MCF 10A (cell line): Measurements from ENCODE around the gene WWOX. TPM values are rescaled to one million over a fixed set of nuclear protein-coding genes. Genes with fewer than 3 reads are reported as not detected.

ENCODE experiments used
- BruUV-seq: library from RNA; stranded (reverse); fragments of 400-500 nt; replicated peaks from 2 replicates; lab custom pipeline; 2021; lab: Mats Ljungman, UMichigan
- CTCF ChIA-PET: fragments of 300-600 bp; sonication (Branson Sonifier 250); formaldehyde crosslinking; extraction: SDS; loops from one replicate; lab custom pipeline; 2021; ENCODE audit warnings: antibody characterized with exemption, inconsistent platforms; lab: Yijun Ruan, JAX
- POLR2A ChIA-PET: fragments of 300-600, 350-650 bp; sonication (Branson Sonifier 250); formaldehyde crosslinking; extraction: SDS; loops from one replicate; lab custom pipeline; 2020; ENCODE audit warnings: antibody characterized with exemption, inconsistent platforms; lab: Yijun Ruan, JAX
- DNase-seq: peaks from one replicate; pipeline ENCODE4 v3.0.0-alpha.2; 2018; ENCODE audit not compliant: unreplicated experiment
- H3K27ac Mint-ChIP-seq: one replicate; pipeline ENCODE4 v1.8.0; 2022; ENCODE audit warnings: mild to moderate bottlenecking, low read depth, mixed read lengths; ENCODE audit not compliant: unreplicated experiment
- H3K27me3 Mint-ChIP-seq: one replicate; pipeline ENCODE4 v1.8.0; 2022; ENCODE audit warnings: mixed read lengths; ENCODE audit not compliant: insufficient read depth, unreplicated experiment
- H3K36me3 Mint-ChIP-seq: one replicate; pipeline ENCODE4 v1.8.0; 2022; ENCODE audit warnings: mild to moderate bottlenecking, moderate library complexity, mixed read lengths; ENCODE audit not compliant: insufficient read depth, unreplicated experiment
- H3K4me1 Mint-ChIP-seq: one replicate; pipeline ENCODE4 v1.8.0; 2022; ENCODE audit warnings: mixed read lengths; ENCODE audit not compliant: insufficient read depth, unreplicated experiment
- H3K4me3 Mint-ChIP-seq: one replicate; pipeline ENCODE4 v1.8.0; 2022; ENCODE audit warnings: mild to moderate bottlenecking, moderate library complexity, mixed read lengths; ENCODE audit not compliant: unreplicated experiment
- H3K9me3 Mint-ChIP-seq: one replicate; pipeline ENCODE4 v1.8.0; 2022; ENCODE audit warnings: mixed read lengths; ENCODE audit not compliant: unreplicated experiment
- intact Hi-C: fragments of 100-400 bp; cut with micrococcal nuclease; formaldehyde crosslinking; loops from 2 replicates; pipeline ENCODE4 v1.14.1; 2022
- total RNA-seq: library from RNA; stranded (reverse); gene quantifications from 2 replicates; pipeline ENCODE4 v1.2.3, GENCODE V29; 2022
- TF ChIP-seq, protein P1 (sequence below): fragments of 200-600 bp; IDR thresholded peaks from one replicate; pipeline ENCODE4 v1.8.0; 2022; ENCODE audit warnings: antibody characterized with exemption, mild to moderate bottlenecking; ENCODE audit not compliant: unreplicated experiment

Gene WWOX
- total RNA-seq, 1 experiment from 2014 or later: 18.1 TPM

DNA sequence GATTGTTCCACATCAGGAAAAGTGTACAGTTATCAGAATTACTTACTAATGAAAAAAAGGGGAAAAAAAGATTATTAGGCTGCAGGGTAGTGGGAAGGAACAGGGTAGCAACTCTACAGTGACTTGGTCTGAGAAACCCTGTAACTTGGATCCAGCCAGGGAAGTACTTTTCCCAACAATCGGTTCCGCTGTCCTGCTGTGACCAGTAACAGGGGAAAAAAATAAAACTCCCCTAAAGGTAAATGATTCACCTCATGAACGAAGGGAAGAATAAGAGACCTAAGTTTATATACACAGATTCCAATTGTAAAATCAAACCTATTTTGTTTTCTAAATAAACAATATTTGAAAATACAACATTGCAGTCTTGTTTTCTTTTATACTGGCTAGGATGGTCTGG lies 189.9 kb downstream of the WWOX start:
- peaks cover 14% of the 10 kb centered on the region for H3K4me1 Mint-ChIP-seq
- no peak overlapping the region for H3K27ac Mint-ChIP-seq
- intact Hi-C loops: no loop called here
- H3K27me3 Mint-ChIP-seq: no peaks in the 10 kb centered on the region
- TF ChIP-seq, protein P1, sequence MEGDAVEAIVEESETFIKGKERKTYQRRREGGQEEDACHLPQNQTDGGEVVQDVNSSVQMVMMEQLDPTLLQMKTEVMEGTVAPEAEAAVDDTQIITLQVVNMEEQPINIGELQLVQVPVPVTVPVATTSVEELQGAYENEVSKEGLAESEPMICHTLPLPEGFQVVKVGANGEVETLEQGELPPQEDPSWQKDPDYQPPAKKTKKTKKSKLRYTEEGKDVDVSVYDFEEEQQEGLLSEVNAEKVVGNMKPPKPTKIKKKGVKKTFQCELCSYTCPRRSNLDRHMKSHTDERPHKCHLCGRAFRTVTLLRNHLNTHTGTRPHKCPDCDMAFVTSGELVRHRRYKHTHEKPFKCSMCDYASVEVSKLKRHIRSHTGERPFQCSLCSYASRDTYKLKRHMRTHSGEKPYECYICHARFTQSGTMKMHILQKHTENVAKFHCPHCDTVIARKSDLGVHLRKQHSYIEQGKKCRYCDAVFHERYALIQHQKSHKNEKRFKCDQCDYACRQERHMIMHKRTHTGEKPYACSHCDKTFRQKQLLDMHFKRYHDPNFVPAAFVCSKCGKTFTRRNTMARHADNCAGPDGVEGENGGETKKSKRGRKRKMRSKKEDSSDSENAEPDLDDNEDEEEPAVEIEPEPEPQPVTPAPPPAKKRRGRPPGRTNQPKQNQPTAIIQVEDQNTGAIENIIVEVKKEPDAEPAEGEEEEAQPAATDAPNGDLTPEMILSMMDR: no peak
- no peak overlapping the region for H3K4me3 Mint-ChIP-seq
- ChIA-PET CTCF (interaction anchor here (0.7 kb wide), 1 partner anchor 13 kb away, joined by 3 read pairs; no protein-coding TSS in a partner anchor), POLR2A (interaction anchor here (0.6 kb wide), 1 partner anchor 152 kb away, joined by 3 read pairs; no protein-coding TSS in a partner anchor)
- BruUV-seq: no TSS peak
- peaks cover 2% of the 10 kb centered on the region for H3K9me3 Mint-ChIP-seq
- peaks cover 5% of the 10 kb centered on the region for H3K36me3 Mint-ChIP-seq
- no peak for DNase-seq

DNA sequence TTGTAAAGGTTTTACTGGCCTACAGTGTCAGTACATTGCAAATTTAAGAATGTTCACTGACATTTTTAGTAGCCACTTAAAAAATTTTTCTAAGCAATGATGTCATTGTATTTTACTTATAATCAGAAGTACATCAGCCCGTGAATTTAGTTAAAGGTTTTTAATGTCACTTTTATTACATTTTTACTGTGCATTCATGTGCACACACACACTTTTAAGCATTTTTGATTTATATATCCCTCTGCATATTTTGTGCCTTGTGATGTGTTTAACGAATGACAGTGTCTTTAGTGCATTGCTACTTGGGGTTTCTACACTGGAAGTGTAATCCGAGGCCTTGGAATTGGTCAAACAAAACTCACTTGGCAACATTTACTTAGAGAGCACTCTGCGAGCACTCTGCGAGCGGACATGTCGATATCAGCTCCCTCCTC lies 190.4 kb downstream of the WWOX start:
- no peaks in the 10 kb centered on the region for H3K27me3 Mint-ChIP-seq
- TF ChIP-seq, protein P1: no peak
- H3K36me3 Mint-ChIP-seq: peaks cover 5% of the 10 kb centered on the region
- H3K4me1 Mint-ChIP-seq: peaks cover 14% of the 10 kb centered on the region
- H3K9me3 Mint-ChIP-seq: peaks cover 7% of the 10 kb centered on the region
- CTCF ChIA-PET: no interaction called here
- H3K27ac Mint-ChIP-seq: no peak overlapping the region
- intact Hi-C loops: no loop called here
- POLR2A ChIA-PET: no interaction called here
- DNase-seq: no peak
- no TSS peak for BruUV-seq
- H3K4me3 Mint-ChIP-seq: no peak overlapping the region

DNA sequence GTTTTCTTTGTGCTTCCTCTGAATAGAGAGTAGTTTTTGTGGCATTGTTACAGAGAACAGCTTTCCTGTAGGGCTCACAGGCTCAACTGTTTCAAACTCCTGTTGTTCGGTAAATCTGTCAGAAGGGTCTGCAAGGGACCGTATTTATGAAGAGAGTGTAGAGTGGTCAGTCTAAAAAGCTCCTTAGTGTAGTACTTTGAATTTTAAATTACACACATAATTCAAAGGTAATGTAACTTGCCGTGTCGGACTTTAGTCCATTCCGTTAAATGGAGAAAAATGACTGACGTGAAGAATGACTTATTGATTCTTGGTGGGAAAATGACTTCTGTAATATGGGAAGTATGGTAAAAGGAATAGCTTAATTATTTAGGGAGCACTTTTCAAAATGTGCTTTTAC lies 190.9 kb downstream of the WWOX start:
- H3K9me3 Mint-ChIP-seq: peaks cover 10% of the 10 kb centered on the region
- CTCF ChIA-PET: no interaction called here
- peaks cover 5% of the 10 kb centered on the region for H3K36me3 Mint-ChIP-seq
- intact Hi-C loops: no loop called here
- peaks cover 14% of the 10 kb centered on the region for H3K4me1 Mint-ChIP-seq
- H3K27me3 Mint-ChIP-seq: no peaks in the 10 kb centered on the region
- DNase-seq: no peak
- POLR2A ChIA-PET: no interaction called here
- H3K4me3 Mint-ChIP-seq: no peak overlapping the region
- H3K27ac Mint-ChIP-seq: no peak overlapping the region
- BruUV-seq: no TSS peak
- TF ChIP-seq, protein P1: no peak

DNA sequence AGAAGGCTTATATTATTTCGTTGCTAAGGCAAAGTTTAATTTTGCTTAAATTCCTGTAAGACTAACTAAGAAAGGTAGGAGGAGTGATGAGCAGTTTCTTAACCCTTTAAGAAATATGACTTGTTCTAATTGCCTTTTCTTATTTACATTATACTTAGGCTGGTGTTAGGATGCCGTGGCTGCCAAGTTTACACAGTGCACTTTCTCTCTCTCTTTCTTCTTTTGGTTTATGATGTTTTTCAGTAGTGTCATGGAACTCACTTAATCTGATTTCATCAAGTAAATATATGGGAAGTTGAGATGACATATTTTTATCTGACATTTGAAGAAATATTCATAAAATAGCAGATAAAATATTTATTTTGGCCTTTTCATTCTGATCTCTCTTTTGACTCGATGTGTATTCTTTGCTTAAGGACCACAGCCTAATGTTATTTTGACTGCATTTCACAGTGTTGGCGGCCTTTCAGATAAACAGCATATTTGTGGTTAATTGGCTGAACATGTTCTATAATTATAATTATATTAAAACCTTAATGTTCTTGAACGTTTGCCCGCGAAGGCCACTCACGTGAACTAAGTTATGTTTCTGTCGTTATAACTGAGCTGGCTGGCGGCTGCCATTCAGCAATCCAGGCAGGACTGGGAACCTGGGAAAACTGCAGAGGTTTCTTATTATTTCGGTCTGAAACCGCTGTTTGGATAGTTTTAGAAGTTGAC lies 191.6 kb downstream of the WWOX start:
- BruUV-seq: no TSS peak
- DNase-seq: no peak
- peaks cover 14% of the 10 kb centered on the region for H3K4me1 Mint-ChIP-seq
- H3K27me3 Mint-ChIP-seq: no peaks in the 10 kb centered on the region
- TF ChIP-seq, protein P1: no peak
- ChIA-PET CTCF (interaction anchor here (0.6 to 0.9 kb wide), 3 partner anchors 14 to 631 kb away, joined by 3 to 6 read pairs (median 4); no protein-coding TSS in a partner anchor), POLR2A (interaction anchor here (1.1 kb wide), 1 partner anchor 183 kb away, joined by 3 read pairs; no protein-coding TSS in a partner anchor)
- intact Hi-C loops: no loop called here
- H3K9me3 Mint-ChIP-seq: peaks cover 10% of the 10 kb centered on the region
- H3K4me3 Mint-ChIP-seq: no peak overlapping the region
- no peak overlapping the region for H3K27ac Mint-ChIP-seq
- H3K36me3 Mint-ChIP-seq: peaks cover 5% of the 10 kb centered on the region
